Spleen (tissue), 11 donors: Measurements from ENCODE around the gene ZCRB1. TPM values are rescaled to one million over a fixed set of nuclear protein-coding genes. Genes with fewer than 3 reads are reported as not detected.

Source experiments
- DNase-seq: peaks from one replicate; pipeline ENCODE4 v3.0.0-alpha.2; 2020
- H3K27ac ChIP-seq, 8 donors: fragments of 200-600 bp; sonication (generic) in 7 of 8; 1 replicate in 4 of 8; 2 replicates in 4 of 8; pipeline versions ENCODE4 v1.5.0 to v1.8.0; 2016 to 2021; ENCODE audit warnings: inconsistent platforms in 4 of 8, mild to moderate bottlenecking in 4 of 8, moderate library complexity in 1 of 8
- H3K27me3 ChIP-seq, 7 donors: fragments of 200-600 bp; sonication (generic) in 6 of 7; replicated peaks in 1 of 7; 1 replicate in 4 of 7; 2 replicates in 3 of 7; pipeline versions ENCODE4 v1.5.0 to v1.8.0; 2016 to 2021; ENCODE audit warnings: inconsistent platforms in 3 of 7, mild to moderate bottlenecking in 1 of 7
- H3K36me3 ChIP-seq, 6 donors: fragments of 200-600 bp; sonication (generic) in 5 of 6; 1 replicate in 4 of 6; 2 replicates in 2 of 6; pipeline versions ENCODE4 v1.5.0 to v1.8.0; 2016 to 2021; ENCODE audit warnings: inconsistent platforms in 2 of 6
- H3K4me1 ChIP-seq, 6 donors: fragments of 200-600 bp; sonication (generic) in 5 of 6; 1 replicate in 3 of 6; 2 replicates in 3 of 6; pipeline versions ENCODE4 v1.5.0 to v1.8.0; 2016 to 2021; ENCODE audit warnings: inconsistent platforms in 3 of 6
- H3K4me3 ChIP-seq, 8 donors: fragments of 200-600 bp; sonication (generic) in 7 of 8; 1 replicate in 4 of 8; 2 replicates in 4 of 8; pipeline versions ENCODE4 v1.5.0 to v1.8.0; 2016 to 2021; ENCODE audit warnings: inconsistent platforms in 4 of 8, mild to moderate bottlenecking in 4 of 8, moderate library complexity in 2 of 8
- H3K9me3 ChIP-seq, 8 donors: fragments of 200-600 bp; sonication (generic) in 7 of 8; 1 replicate in 4 of 8; 2 replicates in 4 of 8; pipeline versions ENCODE4 v1.5.0 to v1.8.0; 2016 to 2021; ENCODE audit warnings: inconsistent platforms in 4 of 8
- POLR2A ChIP-seq, 3 donors: fragments of 450-650 bp; IDR thresholded peaks; one replicate each; pipeline ENCODE4 v1.5.1; 2017; ENCODE audit warnings: antibody characterized with exemption in 3 of 3, mild to moderate bottlenecking in 1 of 3
- POLR2AphosphoS5 ChIP-seq, 3 donors: sonication (generic); formaldehyde crosslinking; IDR thresholded peaks; one replicate each; pipeline ENCODE4 v1.5.1; 2017; ENCODE audit warnings: antibody characterized with exemption in 3 of 3
- WGBS, 5 donors: extraction: QIAGEN DNeasy Blood & Tissue Kit in 3 of 5; methylation state at CpG; one replicate each; pipeline versions ENCODE4 v1.1.5 to v1.1.7; 2013 to 2018; 5-methylcytosine and 5-hydroxymethylcytosine counted together
- intact Hi-C: fragments of 100-400 bp; cut with DNase I; formaldehyde crosslinking; loops from one replicate; pipeline ENCODE4 v1.15.0; 2023; ENCODE audit warnings: low total_unique reads
- polyA plus RNA-seq, 3 donors: library from polyadenylated mRNA; stranded (reverse); fragments of 200-250 nt; gene quantifications; one replicate each; pipeline ENCODE4 v1.2.1, GENCODE V29; 2013
- total RNA-seq, 7 donors: library from RNA; depleted of rRNA in 3 of 7; stranded (reverse); fragments of >200 nt in 3 of 7; fragmentation: NEBNext Ultra II Directional in 4 of 7; extraction: Animal tissue kit (Norgen Biotek cat#: 25700) in 4 of 7; gene quantifications; one replicate each; pipeline versions ENCODE4 v1.1.0 to v1.2.1, GENCODE V29; 2016 to 2021
- TF ChIP-seq, protein P1 (sequence below), 11 experiments: fragments of 200-600 bp in 7 of 11; fragments of 450-650 bp in 4 of 11; sonication (generic) in 4 of 11; IDR thresholded peaks in 8 of 11; conservative IDR thresholded peaks in 3 of 11; 1 replicate in 7 of 11; 2 replicates in 4 of 11; pipeline versions ENCODE4 v1.4.0 to v1.8.0; 2016 to 2021; ENCODE audit warnings: antibody characterized with exemption in 11 of 11, inconsistent platforms in 4 of 11, mild to moderate bottlenecking in 1 of 11
- donor health status: healthy with polysubstance abuse.
- donor health status: DM: no; HTN: no; CAD: no; lungs with moderate emphysema.
- donor health status: DM: no; HTN: no; CAD: no.
- donor health status: Bipolar disorder and iron deficiency.
- donor health status: healthy.
- donor health status: DM: no; HTN: no; CAD: no.
- donor health status: DM: yes; HTN: yes; CAD: no.

Gene ZCRB1
- total and polyA plus RNA-seq, 10 donors = 27.2 to 43.0 (median 31.3) TPM

DNA sequence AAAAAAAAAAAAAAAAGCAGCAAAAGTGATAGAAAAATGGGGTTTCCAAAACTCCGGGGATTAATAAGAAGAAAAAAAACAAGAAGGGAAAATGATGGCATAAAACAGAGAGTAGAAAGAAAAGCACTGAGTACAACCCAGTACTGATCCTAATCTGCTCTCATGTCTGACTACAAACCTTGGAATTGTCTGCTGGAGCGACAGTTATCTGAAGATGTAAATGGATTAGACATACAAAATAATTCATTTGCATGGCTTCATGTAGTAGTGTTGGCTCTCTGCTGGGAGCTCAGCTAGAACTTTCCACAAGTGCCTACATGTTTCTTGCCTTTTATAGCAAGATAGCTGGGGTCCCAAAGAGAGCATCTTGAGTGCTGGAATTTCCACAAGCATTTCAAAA lies 34.2 kb downstream of the ZCRB1 start:
- TF ChIP-seq, protein P1, sequence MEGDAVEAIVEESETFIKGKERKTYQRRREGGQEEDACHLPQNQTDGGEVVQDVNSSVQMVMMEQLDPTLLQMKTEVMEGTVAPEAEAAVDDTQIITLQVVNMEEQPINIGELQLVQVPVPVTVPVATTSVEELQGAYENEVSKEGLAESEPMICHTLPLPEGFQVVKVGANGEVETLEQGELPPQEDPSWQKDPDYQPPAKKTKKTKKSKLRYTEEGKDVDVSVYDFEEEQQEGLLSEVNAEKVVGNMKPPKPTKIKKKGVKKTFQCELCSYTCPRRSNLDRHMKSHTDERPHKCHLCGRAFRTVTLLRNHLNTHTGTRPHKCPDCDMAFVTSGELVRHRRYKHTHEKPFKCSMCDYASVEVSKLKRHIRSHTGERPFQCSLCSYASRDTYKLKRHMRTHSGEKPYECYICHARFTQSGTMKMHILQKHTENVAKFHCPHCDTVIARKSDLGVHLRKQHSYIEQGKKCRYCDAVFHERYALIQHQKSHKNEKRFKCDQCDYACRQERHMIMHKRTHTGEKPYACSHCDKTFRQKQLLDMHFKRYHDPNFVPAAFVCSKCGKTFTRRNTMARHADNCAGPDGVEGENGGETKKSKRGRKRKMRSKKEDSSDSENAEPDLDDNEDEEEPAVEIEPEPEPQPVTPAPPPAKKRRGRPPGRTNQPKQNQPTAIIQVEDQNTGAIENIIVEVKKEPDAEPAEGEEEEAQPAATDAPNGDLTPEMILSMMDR (IDR thresholded peaks at IDR 0.05 in 8 of 11, conservative IDR thresholded peaks at IDR 0.05 in 3 of 11) = no peak
- no peak for TF ChIP-seq POLR2AphosphoS5 (IDR thresholded peaks at IDR 0.05)
- no peak for TF ChIP-seq POLR2A (IDR thresholded peaks at IDR 0.05)
- Histone ChIP-seq H3K9me3 (peaks cover 0 to 7% (median 0%) of the 10 kb centered on the region in 8 donors), H3K27ac (no peak overlapping the region), H3K27me3 (no peaks in the 10 kb centered on the region), H3K4me1 (no peaks in the 10 kb centered on the region), H3K36me3 (no peaks in the 10 kb centered on the region), H3K4me3 (no peak overlapping the region)
- DNase-seq = no peak
- intact Hi-C loops = no loop called here
- WGBS, 5 donors = 86 to 100% (median 95%) methylated on average over 2 of the region's 2 CpGs

DNA sequence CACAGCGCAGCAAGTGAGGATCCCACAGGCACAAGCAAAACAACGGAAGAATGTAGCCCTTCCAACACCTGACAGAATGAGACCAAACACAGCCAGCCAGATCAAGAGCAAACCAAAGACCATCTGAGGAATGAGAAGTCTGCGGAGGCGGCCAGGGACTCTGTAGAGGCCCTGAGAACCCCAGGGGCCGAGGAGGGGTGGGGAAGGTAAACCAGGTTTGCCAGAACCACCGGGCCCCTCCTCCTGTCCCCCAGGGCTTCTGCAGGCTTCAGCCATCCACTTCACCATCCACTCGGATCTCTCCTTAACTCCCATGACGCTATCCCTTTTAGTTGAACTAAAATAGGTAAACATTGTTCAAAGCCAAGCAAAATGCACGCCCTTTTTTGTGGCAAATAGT lies 37.4 kb downstream of the ZCRB1 start:
- Histone ChIP-seq H3K4me3 (no peak overlapping the region), H3K27ac (no peak overlapping the region), H3K9me3 (no peaks in the 10 kb centered on the region), H3K27me3 (no peaks in the 10 kb centered on the region), H3K4me1 (peaks cover 0 to 10% (median 2%) of the 10 kb centered on the region in 6 donors), H3K36me3 (no peaks in the 10 kb centered on the region)
- TF ChIP-seq, protein P1 (IDR thresholded peaks at IDR 0.05 in 8 of 11, conservative IDR thresholded peaks at IDR 0.05 in 3 of 11) = no peak
- TF ChIP-seq POLR2AphosphoS5 (IDR thresholded peaks at IDR 0.05) (no peak), POLR2A (IDR thresholded peaks at IDR 0.05) (no peak)
- WGBS, 5 donors = 84 to 94% (median 90%) methylated on average over 9 of the region's 9 CpGs
- DNase-seq = no peak
- intact Hi-C loops = no loop called here

DNA sequence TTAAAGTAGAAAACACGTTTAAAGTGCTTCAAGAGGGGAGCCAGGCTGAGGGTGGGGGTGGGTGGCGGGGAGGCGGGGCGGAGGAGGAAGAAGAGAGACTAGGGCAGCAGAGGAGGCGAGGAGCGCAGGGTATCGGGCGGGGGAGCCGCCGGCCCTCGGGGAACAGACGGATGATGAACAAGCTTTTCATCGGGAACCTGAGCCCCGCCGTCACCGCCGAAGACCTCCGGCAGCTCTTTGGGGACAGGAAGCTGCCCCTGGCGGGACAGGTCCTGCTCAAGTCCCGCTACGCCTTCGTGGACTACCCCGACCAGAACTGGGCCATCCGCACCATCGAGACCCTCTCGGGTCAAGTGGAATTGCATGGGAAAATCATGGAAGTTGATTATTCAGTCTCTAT lies 39.2 kb downstream of the ZCRB1 start:
- WGBS, 5 donors = 87 to 95% (median 90%) methylated on average over 23 to 26 of the region's 26 CpGs
- TF ChIP-seq POLR2AphosphoS5 (IDR thresholded peaks at IDR 0.05) = no peak
- TF ChIP-seq POLR2A (IDR thresholded peaks at IDR 0.05) = no peak
- TF ChIP-seq, protein P1 (IDR thresholded peaks at IDR 0.05 in 8 of 11, conservative IDR thresholded peaks at IDR 0.05 in 3 of 11) = no peak
- no peak for DNase-seq
- no peak overlapping the region for H3K4me3 ChIP-seq
- intact Hi-C loops = no loop called here
- no peaks in the 10 kb centered on the region for H3K9me3 ChIP-seq
- no peak overlapping the region for H3K27ac ChIP-seq
- H3K4me1 ChIP-seq = peaks cover 0 to 10% (median 2%) of the 10 kb centered on the region in 6 donors
- no peaks in the 10 kb centered on the region for H3K36me3 ChIP-seq
- no peaks in the 10 kb centered on the region for H3K27me3 ChIP-seq

DNA sequence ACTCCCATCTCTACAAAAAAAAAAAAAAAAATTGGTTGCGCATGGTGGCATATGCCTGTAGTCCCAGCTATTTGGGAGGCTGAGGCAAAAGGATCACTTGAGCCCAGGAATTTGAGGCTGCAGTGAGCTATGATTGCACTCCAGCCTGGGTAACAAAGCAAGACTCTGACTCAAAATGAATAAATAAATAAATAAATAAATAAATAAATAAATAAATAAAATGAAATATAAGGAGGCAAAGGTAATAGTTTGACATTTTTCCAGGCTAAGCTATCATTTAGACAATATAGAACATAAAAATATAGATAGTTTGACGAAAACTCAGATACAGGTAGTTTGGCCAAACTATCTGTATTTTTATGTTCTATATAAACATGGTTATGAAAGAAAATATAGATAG lies 40.5 kb downstream of the ZCRB1 start:
- TF ChIP-seq, protein P1 (IDR thresholded peaks at IDR 0.05 in 8 of 11, conservative IDR thresholded peaks at IDR 0.05 in 3 of 11) = no peak
- no peak for TF ChIP-seq POLR2A (IDR thresholded peaks at IDR 0.05)
- H3K27ac ChIP-seq = no peak overlapping the region
- intact Hi-C loops = no loop called here
- WGBS, 5 donors = 95 to 99% (median 97%) methylated on average over 2 of the region's 2 CpGs
- no peak for DNase-seq
- H3K36me3 ChIP-seq = no peaks in the 10 kb centered on the region
- no peaks in the 10 kb centered on the region for H3K9me3 ChIP-seq
- H3K27me3 ChIP-seq = no peaks in the 10 kb centered on the region
- peaks cover 0 to 10% (median 2%) of the 10 kb centered on the region in 6 donors for H3K4me1 ChIP-seq
- H3K4me3 ChIP-seq = no peak overlapping the region
